ENCODE data around the gene MED26.

The MED26 gene

DNA sequence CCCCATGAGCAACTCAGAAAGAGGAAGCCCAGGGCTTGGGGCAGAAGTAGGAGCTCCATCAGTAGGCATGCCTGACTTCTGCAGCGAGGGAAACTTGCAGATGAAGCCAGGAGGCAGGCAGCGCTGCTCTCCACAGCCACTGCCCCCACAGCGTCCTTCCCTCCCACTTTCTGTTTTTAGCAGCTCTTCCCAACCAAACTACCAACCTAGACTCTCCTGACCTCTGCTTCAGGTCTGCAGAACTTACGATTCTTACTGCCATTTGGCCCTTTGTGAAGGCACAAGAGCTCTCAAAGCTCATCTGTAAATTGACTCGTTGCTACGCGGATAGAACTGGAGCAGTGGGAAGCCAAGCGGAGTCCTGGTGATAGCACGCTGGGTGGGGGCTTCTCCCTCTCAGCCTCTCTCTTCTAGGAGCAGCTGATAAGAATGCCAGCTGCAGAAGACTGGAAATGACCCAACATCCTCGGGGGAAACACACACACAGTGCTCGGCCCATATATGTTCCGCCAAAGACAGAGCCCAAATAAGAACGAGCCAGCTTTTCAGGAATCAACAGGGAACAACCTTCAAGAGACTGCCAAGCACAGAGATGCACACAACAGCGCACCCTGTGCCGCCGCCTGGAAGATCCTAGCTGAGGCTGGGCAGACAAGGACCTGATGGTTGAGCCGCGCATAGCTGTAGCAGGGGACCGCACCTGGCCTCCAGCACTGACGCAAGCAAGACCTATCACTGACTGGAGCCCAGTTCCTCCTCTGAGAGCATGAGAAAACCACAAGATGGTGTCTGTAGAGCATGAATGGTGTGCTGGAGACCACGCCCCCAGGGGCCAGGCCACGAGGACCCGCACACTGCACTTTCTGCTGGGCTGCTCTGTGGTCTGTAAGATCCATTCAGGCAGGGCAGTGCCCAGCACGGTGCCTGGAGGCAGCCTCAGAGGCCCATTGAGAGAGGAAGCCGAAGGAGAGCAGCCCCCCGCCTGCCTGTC, 39.9 kb downstream of the MED26 start:
- peak; percentile 40 to 49 for DNase-seq

DNA sequence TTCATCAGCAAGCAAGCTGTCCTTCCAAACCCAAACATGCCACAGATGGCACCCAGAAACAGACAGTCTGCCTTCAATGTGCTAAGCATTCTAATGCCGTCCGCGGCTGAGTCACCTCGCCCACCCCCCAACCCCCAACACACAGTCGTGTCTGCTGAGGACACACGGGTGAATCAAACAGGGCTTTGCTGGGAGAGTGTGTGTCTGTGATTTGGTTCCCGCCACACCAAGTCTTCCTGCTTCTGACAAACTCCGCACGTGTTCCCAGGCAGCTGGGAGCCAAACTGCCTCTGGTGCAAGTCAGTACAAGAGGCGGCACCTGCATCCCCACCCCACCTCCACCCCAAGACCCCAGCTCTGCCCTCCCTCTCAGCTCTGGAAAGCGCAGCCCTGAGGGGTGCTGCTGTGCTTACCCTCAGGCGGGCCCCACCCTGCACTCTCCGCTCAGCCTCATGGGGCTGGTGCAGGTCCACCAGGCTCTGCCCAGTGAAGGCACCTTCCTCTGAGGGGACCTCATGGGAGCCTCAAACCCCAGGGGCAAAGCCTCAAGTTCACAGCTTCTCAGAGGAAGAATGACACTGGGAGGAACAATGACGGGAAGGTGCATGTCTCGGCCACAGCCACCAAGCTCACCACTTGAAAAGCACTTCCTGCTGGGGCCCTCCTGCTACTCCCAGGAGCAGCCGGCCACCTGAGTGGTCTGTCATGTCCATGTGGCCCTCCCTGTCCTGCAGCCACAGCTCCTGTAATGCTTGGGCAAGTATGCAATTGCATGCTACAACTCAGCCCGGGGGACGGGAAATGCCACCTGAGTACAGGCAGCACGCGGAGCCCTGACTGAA, 40.8 kb downstream of the MED26 start:
- peak; percentile 40 to 72 for DNase-seq

DNA sequence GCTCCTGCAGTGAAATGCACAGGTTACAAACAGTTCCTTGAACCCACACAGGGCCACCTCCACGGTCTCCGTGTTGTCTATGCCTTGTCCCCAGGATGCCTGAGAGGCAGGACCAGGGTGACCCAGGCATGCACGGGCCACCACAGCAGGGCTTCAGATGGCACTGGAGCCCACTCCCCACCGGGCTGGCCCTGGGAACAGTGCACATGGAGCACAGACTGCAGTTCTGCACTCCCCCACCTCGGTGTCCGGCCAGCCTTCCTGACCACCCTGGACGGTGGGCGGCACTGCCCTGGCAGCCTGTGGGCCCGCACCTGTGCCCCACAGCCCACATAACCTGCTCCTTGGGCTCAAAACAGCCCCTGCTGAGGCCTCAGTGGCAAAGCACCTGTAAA, 41.5 kb downstream of the MED26 start:
- no peak for DNase-seq

DNA sequence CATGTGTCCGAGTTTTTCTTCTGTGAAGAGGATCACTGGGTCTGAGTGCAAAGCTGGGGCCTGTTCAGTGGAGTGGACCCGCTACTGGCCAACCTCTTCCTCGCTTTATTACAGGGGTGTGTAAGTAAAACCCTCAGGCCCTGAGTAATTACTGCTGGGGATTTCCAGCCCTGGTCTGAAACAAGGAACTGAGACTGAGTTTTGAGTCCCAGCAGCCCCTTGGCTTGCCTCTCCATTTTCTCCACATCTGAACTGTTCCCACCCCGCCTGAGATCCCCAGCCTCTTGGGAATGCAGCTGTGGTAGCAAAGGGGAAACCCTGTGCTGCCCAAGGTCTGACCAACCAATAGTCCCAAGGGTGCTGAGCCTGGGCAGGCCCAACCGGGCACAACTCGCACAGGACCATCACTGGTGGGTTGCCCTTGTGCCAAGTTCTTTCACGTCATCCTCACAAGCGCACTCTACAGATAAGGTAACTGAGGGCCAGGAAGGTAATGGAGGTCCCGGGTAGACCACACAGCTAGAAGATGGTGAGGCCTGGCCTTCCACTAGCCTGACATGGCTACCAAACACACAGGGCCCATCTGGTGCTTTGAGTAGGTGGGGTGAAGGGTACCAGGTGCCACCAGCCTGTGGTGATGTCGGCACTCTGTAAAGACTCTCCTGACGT, 42.1 kb downstream of the MED26 start:
- DNase-seq = no peak

DNA sequence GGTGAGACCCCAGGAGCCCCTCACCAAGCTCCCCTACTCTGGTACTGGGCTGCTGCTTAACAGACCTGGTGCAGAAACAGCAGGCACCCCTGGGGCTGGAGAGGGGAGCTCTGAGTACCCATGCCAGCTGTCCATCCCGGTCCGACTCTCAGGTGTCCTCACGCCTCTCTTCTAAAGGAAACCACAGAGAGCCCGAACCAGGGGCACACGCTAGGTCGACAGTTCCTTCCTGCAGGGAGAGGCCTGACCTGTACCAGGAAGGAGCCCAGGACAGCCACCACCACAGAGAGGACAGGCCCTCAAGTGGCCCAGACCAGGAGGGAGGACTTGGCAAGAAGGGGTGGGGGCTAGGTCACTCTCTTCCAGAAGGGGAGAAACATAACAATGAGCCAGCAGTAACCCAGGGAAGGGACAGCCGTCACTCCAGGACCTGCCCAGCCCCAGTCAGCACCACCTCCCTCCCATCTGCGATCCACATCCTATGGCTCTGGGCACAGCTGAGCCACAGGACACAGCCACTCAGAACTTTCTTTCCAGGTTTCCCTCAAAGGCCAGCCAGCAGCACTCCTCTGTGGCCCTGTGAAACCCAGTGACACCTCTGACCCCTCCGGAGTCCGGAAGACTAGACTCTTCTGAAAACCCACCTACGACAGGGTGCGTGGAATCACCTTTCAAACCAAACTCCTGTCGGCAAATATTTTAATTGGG, 42.8 kb downstream of the MED26 start:
- no peak for DNase-seq

DNA sequence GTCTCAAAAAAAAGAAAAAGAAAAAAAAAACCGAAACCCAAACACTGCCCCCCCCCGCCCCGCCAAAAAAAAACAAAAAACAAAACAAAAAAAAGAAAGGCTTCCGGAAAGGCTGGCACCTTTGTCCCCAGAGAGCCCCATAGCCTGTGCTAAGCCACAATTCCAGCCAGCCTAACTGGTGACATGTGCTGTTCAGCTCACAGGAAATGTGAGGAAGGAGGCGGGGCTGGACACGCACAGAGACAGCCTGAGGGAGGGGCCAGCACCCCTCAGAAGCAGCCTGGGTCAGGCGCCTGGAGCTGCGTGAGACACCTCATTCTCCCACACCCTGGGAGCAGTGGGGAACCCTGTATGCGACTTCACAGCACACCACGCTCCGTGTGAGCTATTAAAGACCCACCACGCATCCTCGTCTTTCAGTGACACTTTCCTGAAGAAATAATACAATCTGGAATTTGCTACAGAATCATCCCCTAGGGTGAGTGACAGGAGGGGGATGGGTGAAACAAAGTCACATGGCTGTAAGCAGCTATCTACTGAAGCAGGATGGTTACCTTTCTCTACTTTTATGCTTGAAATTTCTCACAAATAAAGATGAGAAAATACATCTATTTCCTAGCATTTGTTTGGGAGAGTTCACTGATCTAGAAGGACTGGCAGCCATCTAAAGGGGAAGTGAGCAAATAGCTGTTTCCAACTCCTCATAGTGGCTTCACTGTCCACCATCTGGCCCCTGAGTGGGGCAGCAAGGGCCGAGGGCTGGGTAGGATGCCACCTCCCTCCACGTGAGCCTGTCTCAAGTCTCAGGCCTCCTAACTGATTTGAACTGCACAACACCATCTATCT, 43.5 kb downstream of the MED26 start:
- peak; percentile 75 to 89 for DNase-seq

DNA sequence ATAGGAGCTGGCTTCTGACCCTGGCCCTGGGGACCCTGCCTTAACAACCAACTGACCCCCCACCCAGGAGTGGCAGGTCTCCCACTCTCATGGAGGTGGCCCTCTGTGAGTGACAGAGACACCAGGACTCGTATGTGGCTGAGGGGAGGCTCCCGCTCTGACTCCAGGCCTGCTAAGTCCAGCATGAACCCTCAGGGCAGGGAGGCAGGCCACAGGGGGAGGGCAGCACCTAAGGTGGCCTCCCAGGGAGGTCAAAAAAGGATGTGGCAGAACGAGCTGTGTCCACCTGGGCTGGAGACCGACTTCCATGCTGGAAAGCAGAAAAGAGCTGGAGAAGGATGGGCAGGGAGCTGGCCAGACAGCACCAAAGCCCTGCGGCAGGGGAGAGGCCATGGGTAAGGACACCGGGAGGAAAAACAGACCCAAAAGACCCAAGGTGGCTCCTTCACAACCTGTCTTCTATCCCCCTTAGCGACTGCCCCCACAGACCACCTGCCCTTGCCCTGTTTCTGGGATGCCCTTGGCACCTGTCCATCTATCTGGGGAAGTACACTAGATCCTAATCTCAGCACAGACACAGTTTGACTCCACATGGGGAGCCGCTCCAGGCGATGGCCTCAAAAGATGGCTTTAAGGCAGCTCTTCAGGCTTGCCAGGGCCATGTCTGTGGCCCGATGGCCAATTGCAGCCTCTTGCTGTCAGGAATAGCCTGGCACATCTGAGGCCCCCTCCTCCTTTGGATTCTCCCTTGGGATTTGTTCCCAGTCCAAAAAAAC, 45.3 kb downstream of the MED26 start:
- no peak for DNase-seq

DNA sequence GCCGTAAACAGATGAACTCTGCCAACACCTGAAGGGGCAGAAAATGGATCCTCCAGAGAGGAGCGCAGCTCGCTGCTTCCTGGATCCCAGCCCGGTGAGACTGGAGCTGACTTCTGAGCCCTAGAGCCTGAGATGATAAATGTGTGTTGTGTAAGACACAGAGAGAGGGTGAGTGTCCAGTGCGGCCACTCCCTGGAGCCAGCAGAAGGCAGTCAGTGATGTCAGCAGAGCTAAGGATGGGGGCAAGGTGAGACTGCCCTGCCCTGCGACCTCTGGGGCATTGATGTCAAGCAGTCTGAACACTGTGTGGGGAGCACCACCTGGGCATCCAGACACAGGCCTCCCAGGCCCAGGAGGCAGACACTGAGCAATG, 46.0 kb downstream of the MED26 start:
- no peak for DNase-seq

DNA sequence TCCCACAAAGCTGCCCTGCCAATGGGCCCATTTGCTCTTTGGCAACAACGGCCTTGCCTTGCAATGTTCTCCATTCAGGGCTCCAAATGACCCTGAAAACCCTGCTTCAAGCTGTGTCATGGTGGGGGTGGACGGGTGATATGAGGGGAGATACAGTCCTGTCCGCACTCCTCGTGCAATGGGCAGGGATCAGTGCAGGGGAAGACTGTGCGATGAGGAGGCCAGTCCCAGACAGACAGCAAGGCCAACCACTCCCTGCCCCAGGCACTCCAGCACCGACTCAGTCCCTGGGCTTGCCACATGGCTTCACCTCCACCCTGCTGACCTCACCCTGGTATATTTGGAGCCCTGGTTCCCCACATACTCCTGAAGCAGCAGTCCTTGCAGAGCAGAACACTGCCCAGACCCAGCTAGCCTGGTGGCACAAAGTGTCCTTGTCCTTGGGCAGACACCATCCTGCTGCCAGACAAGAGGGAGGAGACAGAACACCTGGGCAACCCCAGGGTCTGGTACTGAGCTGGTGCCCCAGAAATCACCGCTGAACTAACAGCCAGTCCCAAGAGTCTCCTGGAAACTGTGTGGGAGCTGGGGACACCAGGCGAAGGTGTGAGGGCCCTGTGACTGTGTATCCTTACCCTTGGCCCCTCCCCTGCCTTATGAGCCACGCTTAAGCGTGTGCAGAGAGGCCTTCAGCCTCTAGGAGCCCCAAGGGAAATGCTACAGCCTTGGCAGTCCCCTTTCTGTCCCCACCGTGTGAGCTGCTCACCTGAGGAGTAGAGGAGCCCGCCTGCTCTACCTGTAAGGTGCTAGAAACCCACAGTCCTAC, 46.6 kb downstream of the MED26 start:
- no peak for DNase-seq

DNA sequence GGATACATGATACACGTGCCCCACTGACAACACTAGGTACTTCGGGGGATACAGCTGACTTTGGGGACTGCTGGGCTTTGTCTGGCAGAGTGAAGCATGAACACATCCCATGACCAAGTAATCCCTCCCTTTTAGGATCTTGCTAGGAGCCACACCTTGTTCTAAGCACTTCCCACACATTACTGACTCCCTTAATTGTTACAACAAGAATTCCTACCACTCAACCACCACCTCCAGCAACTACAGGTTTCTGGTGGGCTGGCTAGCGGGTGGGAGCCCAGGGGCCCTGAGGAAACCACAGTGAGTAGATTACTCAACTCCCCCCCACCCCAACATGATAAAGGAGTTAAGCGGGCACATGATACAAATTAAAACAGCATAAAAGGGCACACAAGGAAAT, 48.6 kb downstream of the MED26 start:
- no peak for DNase-seq

DNA sequence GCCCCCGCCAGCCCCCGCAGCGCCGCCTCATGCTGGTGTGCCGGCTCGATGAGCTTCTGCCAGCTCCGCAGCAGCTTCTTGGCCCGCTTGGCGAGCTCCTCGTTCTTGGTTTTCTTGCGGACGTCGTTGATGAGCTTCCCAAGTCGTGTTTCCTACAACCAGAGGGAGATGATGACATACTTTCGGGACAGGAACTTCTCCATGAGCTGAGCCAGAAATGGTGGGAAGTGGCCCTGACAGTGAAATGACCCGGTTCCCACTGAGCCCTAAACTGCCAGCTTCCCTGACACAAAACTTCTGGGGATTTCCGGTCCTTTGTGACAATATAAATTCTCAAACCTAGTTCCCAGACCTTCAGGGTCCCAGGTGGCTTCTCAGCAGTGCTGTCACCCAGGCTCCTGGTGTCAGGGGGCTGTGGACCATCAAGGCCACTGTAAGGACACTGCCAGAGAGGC, 50.4 kb downstream of the MED26 start:
- DNase-seq = no peak

DNA sequence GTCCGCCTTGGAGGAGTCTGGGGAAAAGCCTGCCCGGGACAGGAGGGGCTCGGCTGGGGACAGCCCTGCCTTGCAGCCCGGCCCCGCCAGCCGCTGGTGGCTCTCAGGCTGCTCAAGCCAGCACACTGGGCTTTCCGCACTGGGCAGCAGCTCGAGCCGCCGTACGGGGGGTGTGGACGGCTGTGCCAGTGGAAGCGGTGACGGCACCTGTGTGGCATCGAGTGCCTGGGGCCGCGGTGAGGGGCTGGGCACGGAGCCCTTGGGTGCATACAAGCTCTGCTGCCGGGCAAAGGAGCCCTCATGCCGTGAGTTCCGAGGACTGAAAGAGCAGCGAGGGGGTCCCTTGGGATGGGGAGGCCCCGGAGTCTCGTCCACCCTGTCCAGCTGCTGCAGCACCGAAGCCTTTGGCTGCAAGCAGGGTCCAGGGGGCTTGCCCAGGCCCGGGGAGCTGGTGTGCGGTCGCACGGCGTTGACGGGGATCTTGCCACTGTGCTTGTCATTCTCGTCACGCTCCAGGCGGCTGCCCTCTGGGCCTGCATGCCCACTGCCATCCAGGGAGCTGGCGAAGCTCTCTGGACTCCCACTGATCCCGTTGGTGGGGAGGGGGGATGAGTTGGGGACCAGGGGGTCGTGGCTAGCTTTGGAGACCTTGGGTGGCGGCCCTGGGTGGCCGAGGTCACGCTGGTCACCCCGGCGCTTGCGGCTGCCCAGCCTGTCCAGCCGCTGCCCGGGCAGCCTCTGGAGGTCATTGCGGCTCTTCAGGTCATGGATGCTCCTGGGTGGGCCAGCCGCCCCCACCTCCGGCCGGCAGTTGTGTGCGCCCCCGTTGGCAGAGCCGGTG, 51.1 kb downstream of the MED26 start:
- no peak for DNase-seq

DNA sequence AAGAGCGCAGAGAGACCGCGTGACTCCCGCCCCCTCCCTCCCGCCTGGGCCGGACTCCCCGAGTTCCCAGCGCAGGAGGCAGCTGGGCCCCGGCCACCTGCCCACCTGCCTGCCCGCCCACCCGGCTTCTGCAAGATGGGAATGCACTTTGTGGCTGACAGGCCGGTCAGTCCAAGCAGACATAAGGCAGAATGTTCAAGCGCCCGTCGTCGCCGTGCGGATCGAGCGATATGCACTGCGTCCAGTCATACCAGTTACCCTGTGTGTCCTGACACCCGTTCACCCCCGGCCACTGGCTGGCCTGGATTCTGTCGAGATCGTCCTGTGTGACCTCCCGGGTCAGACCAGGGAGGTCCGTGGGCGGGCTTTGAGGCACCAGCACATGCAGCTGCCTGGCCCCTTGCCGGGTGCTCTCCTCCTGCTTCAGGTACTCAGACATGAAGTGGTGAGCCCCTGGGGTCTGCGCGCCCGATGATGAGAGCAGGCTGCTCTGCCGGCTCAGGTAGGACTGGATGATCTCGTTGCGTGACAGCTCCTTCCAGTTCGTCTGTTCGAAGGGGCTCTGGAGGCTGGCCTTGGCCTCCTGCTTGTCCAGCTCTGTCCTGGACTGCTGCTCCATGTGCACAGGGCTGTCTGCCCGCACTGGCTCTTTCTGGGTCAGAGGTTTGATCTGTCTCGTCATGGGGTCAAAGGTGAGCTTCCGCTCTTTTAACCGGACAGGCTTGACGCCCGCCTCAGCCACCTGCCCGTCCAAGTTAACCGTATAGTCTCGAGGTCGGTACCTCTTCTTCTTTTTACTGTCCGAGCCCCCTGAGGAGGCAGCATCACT, 51.9 kb downstream of the MED26 start:
- DNase-seq = no peak

DNA sequence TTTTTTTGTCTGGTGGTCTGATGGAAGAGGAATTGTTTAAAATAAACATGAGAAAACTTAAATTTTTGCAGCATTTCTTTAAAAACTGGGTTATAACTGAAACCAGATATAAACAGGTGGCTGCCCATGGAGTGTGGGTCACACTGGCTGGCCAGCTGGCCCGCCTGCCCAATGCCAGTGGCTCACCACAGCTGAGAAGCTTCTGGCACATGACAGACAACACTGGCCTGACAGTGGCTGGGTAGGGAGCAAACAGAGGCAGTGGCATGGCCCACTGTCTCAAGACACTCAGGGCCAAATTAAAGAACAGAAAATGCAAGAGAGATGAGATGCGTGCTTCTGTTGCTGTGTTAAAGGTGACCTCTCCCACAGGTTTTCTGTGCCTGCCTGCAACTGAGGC, 52.7 kb downstream of the MED26 start:
- no peak for DNase-seq

DNA sequence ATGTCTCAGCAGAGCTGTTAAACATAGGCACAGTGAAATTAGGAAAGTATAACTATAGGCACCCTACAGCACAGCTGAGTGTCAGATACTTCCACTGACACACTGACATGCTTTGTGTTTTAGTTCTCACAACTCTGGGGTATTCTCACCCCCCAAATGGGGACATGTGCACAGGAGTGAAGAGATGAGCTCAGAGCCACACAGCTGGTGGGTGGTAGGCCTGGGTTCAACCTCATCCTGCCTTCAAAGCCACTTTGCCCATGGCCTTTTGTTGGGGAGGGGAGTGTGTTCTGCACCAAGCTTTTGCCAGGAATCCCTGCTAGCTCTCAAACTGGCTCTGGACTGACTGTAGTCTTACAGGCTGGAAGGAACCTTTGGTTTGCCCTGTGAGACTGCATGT, 54.1 kb downstream of the MED26 start:
- DNase-seq = no peak

DNA sequence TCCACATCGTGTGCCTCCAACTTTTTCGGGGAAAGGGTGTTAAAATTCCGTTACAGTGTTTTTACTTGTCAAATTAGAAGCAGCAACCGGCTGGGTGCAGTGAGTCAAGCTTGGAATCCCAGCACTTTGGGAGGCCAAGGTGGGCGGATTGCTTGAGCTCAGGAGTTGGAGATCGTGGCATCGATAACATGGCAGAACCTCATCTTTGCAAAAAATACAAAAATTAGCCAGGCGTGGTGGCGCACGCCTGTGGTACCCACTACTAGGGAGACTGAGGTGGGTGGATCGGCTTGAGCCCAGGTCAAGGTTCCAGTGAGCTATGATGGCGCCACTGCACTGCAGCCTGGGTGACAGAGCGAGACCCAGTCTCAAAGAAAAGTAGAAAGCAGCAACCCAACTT, 54.7 kb downstream of the MED26 start:
- DNase-seq = no peak

DNA sequence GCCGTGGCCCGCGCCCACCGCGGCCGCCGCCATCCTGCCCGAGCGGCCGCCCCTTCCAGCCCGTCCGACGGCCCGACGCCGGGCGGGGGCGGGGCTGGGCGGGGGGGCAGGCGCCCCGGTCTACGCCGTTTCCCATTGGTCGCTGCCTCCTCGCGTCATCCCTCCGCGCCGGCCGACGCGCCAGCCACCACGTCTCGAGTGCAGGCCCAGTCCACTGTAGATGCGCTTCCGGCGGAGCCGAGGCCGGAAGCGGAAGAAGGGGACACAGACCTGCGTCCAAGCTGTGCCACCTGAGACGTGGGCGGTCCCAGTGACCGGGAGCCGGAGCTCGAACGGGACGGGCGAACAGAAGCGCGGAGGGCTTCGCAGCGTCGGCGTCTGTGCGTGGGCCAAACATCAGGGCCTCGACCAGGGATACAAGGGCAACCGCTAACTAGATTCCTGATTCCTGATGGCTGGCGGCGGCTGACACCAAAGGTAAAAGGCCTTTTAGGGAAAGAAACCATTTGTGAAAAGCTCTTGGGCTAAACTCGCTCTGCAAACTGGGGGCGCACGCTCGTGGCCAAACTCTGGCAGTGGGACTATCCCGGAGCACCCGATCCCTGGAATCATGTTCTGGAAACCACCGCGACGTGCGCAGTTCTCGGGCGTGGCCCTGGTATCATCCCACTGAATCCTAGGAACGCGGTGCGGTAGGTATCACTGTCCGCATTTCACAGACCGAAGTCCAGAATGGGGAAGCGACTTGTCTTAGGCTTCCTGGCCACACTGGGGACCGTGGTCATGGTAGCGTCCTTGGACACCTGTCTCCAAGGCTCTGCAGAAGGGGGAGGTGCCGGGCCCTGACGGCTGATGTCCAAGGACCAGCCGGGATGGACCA, 55.4 kb downstream of the MED26 start, which contains the start of gene SLC35E1:
SLC35E1 (minus strand) TSS at position 84 of the 880 bp plus-strand sequence; CDS start at position 33, 51 bp downstream.
- DNase-seq = peak; percentile 87 to 90

All from stimulated activated CD4-positive, alpha-beta T cell treated with anti-CD3 and anti-CD28 coated beads, Interleukin-4, amount 100 ng/mL, for 4 hours (primary cell).